Hindlimb muscle (tissue), 1 donor: Measurements from ENCODE around the gene CLEC4D. TPM values are rescaled to one million over a fixed set of nuclear protein-coding genes. Genes with fewer than 3 reads are reported as not detected.
"Not testable (repeated sequence)": the region's sequence is repeated elsewhere in the genome, so short reads cannot be mapped to it uniquely, and the experiment has no call there.

Experiments
- DNase-seq: peaks from one replicate; pipeline ENCODE4 v3.0.0-alpha.2; 2013
- polyA plus RNA-seq: library from polyadenylated mRNA; unstranded; fragments of 120-200 nt; gene quantifications from one replicate; pipeline ENCODE4 v1.2.1, GENCODE V29; 2013; ENCODE audit not compliant: insufficient read length

Gene CLEC4D
- polyA plus RNA-seq, 1 donor: not detected

- DNase-seq: not testable (repeated sequence)
Measured at GRCh38 chr12:8537820-8538219, 24.5 kb downstream of the CLEC4D start.

- not testable (repeated sequence) for DNase-seq
Measured at GRCh38 chr12:8540831-8541230, 27.5 kb downstream of the CLEC4D start, which contains the start of gene CLEC4E. Gene CLEC4E, minus strand, starts transcription at chr12:8540905. Its CDS starts 108 bp downstream, at chr12:8540797.

GRCh38 chr12:8541562-8541961 is 28.3 kb downstream of the CLEC4D start:
- no peak for DNase-seq

- peak; percentile 65 for DNase-seq
Measured at GRCh38 chr12:8544295-8544694, 31.0 kb downstream of the CLEC4D start.

DNA sequence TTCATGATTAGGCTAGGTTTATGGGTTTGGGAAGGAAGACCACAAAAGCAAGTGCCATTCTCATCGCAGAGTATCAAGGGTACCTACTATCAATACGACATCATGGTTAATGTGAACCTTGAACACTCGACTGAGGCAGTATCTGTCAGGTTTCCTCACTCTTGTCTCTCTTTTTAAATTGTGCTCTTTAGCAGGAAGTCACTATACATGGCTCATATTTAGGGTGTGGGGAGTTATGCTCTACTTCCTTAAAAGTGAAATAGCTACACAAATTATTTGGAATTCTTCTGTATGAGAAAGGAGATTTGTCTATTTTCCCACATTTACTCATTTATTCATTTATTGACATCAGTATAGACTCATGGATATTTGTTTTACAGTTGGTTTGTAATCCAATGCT is 33.3 kb downstream of the CLEC4D start:
- DNase-seq: no peak

DNA sequence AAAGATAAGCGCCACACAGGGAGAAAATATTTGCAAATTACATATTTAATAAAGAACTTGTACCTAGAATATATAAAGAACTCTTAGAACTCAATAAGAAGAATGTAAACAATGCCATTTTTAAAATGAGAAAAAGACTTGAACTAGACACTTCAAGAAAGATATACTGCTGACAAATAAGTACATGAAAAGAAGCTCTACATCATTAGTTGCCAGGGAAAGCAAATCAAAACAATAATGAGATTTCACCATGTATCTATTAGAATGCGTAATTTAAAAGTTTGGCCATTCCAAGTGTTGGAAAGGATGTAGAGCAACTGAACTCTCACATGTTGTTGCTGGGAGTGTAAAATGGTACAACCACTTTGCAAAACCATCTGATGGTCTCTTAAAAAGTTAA is 34.3 kb downstream of the CLEC4D start:
- DNase-seq: no peak

DNA sequence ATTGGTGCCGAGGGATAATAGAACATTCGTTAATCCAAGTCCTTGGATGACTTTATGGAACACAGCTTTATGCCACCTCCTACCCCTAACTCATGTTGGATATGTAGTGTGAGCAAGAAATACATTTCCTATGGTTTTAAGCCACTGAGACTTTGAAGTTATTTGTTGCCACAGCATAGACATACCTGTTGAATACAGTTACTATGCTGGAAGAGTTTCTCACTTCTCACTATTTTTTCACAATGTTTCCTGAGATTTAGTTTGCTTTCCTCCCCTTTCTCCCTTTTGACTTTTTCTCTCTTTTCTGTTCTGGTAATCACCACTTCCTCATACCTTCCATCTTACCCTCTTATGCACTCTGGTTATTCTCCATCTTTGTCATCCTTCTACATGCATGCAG is 34.9 kb downstream of the CLEC4D start:
- no peak for DNase-seq

DNA sequence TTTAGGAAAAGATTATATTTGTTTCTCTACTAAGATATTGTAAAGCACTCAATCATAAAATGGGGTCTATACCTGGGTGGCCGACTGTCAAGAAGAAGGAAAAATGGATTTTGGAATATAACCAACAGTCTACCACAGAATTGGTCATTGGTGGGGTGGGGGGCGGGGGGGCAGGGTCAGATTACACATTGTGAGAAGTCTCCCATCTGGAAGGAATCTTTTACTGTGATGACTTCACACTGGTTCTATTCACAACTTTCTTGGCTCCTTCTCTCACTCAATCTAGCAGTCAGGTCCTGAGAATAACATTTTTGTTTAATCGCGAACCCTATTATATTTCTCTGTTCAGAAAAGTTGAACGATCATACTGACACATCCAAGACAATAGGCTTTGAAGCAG is 36.1 kb downstream of the CLEC4D start:
- no peak for DNase-seq

- DNase-seq: no peak
Measured at GRCh38 chr12:8553088-8553627, 39.9 kb downstream of the CLEC4D start.

GRCh38 chr12:8554451-8555195 is 41.3 kb downstream of the CLEC4D start:
- DNase-seq: no peak

DNA sequence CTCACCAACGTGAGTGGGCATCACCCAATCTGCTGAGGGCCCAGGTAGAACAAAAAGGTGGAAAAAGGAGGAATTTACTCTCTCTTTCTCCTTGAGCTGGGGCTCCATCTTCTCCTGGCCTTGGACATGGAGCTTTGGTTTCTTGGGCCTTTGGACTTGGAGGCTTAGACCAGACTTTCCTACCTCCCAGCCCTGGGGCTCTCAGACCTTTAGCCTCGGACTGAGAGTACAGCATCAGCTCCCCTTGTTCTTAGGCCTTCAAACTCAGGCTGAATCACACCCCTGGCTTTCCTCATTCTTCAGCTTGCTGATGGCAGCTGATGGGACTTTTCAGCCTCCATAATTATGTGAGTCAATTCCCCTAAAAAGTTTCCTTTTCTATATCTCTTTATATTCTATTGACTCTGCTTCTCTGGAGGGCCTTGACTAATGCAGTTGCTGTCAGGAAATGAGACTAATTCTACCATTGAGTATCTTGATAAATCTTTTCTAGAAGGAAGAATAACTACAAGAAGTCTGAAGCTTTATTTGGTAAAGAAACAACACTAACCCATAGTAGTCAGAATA is 43.3 kb downstream of the CLEC4D start:
- DNase-seq: no peak

- no peak for DNase-seq
Measured at GRCh38 chr12:8559676-8560075, 46.4 kb downstream of the CLEC4D start.

- no peak for DNase-seq
Measured at GRCh38 chr12:8561011-8561410, 47.7 kb downstream of the CLEC4D start.

DNA sequence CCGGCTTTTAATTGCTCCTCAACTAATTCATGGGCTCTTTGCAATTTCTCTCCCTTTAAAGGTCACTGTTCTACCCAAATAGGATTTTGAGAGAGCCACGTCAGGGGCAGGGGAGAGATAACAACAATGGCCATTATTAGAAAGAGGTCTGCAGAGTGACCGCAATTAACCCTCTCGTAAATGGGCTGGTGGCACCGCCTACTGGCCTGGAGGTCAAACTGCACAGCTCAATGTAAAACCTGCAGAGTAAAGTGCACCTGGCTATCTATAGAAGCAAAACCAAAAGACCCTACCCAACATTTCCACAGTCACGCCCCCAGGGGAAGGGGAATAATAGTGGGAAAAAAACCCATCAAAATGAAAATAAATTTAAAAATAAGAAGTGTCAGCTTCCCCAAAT is 49.0 kb downstream of the CLEC4D start:
- DNase-seq: no peak

- DNase-seq: no peak
Measured at GRCh38 chr12:8563356-8563755, 50.1 kb downstream of the CLEC4D start.

- no peak for DNase-seq
Measured at GRCh38 chr12:8564656-8565055, 51.4 kb downstream of the CLEC4D start.

- not testable (repeated sequence) for DNase-seq
Measured at GRCh38 chr12:8566052-8566451, 52.7 kb downstream of the CLEC4D start.

DNA sequence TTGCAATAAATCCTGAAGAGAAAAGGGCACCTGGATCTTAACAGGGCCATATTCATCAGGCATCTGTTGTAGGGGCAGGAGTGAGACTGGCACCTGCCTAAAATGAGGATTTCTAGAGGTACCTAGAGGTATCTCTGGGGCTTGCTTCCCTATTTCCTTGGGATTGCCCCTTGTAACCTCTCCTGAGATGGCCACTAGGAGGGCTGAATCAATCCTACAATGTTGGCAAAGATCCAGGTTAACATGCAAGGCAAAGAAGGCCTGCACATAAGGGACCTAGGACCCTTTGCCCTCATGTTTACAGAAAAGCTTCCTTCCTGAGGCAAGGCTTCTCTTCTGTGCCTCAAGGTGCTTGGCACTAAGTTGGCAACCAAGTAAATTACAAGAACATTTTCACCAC is 53.2 kb downstream of the CLEC4D start:
- no peak for DNase-seq

Other genes starting within 250 kb of the CLEC4D start
- gene CLEC6A, start 57.5 kb upstream of the CLEC4D start, polyA plus RNA-seq: not detected
- not detected for gene CLEC4E, start 27.4 kb downstream of the CLEC4D start, polyA plus RNA-seq
- 0.23 TPM for gene AICDA, start 99.4 kb downstream of the CLEC4D start, polyA plus RNA-seq
- 89.8 TPM for gene MFAP5, start 149.3 kb downstream of the CLEC4D start, polyA plus RNA-seq
- gene RIMKLB, start 184.5 kb downstream of the CLEC4D start, polyA plus RNA-seq: 78.9 TPM